Neural cell (in vitro differentiated cells): ENCODE data around the gene ADPRH.

Experiments
- CTCF ChIP-seq: fragments of 450-650 bp; IDR thresholded peaks from 2 replicates; pipeline ENCODE4 v1.5.1; 2014; ENCODE audit warnings: antibody characterized with exemption, mild to moderate bottlenecking, moderate library complexity; ENCODE audit not compliant: poor library complexity, severe bottlenecking
- EZH2 ChIP-seq: fragments of 200-600, 300-800 bp; shearing (Covaris generic), sonication (generic); IDR thresholded peaks from 2 replicates; pipeline ENCODE4 v1.6.1; 2014; ENCODE audit warnings: antibody characterized with exemption, low read length, borderline replicate concordance, mild to moderate bottlenecking; ENCODE audit not compliant: insufficient read depth, poor library complexity, severe bottlenecking
- MXI1 ChIP-seq: fragments of 450-650 bp; conservative IDR thresholded peaks from 2 replicates; pipeline ENCODE4 v1.6.1; 2014; ENCODE audit warnings: antibody characterized with exemption, mild to moderate bottlenecking; ENCODE audit not compliant: poor library complexity, severe bottlenecking
- POLR2AphosphoS5 ChIP-seq: IDR thresholded peaks from 2 replicates; pipeline ENCODE4 v1.6.1; 2012

- TF ChIP-seq CTCF (no peak), EZH2 (no peak), MXI1 (no peak), POLR2AphosphoS5 (no peak)
These were observed 24.0 kb upstream of the ADPRH start for GRCh38 chr3:119555309-119555735.
